Measurements from ENCODE around the gene PHACTR1. TPM values are rescaled to one million over a fixed set of nuclear protein-coding genes. Genes with fewer than 3 reads are reported as not detected.

The PHACTR1 gene
- total and polyA plus RNA-seq, 2 of the 4 experiments (the other 2 are of a cell fraction), result not detected

GRCh38 chr6:13000537-13000936 is 284.0 kb downstream of the PHACTR1 start:
- H3K9me1 ChIP-seq (ENCODE audit: insufficient read depth, low read length), result no peaks in the 10 kb centered on the region
- no peak overlapping the region for H3K14ac ChIP-seq (replicated peaks; ENCODE audit: low read depth, low read length)
- DNase-seq (no peak), ATAC-seq (ENCODE audit: low read depth) (no peak)
- H3K4ac ChIP-seq (ENCODE audit: low read depth, low read length), result no peak overlapping the region
- TF ChIP-seq USF2 (IDR thresholded peaks at IDR 0.05; ENCODE audit: low read depth, low read length), result no peak
- no peak for TF ChIP-seq RCOR1 (IDR thresholded peaks at IDR 0.05; ENCODE audit: insufficient replicate concordance, low read length)
- no peak for TF ChIP-seq RAD21 (IDR thresholded peaks at IDR 0.05; ENCODE audit: low read length)
- TF ChIP-seq MAZ (IDR thresholded peaks at IDR 0.05; ENCODE audit: borderline replicate concordance, low read depth, low read length), result no peak
- no peak for TF ChIP-seq SMC3 (IDR thresholded peaks at IDR 0.05; ENCODE audit: low read depth, low read length)
- TF ChIP-seq MXI1 (IDR thresholded peaks at IDR 0.05; ENCODE audit: borderline replicate concordance, low read depth, low read length), result no peak
- no peak for TF ChIP-seq ELK1 (IDR thresholded peaks at IDR 0.05; ENCODE audit: borderline replicate concordance, low read depth, low read length)
- no peak for TF ChIP-seq CHD1 (IDR thresholded peaks at IDR 0.05; ENCODE audit: low read depth, low read length)
- TF ChIP-seq CEBPB (IDR thresholded peaks at IDR 0.05; ENCODE audit: low read depth, low read length), result no peak
- no peak for TF ChIP-seq RFX5 (IDR thresholded peaks at IDR 0.05; ENCODE audit: low read depth, low read length)
- no peak for TF ChIP-seq MAFK (IDR thresholded peaks at IDR 0.05; ENCODE audit: low read depth, low read length)
- no peak for TF ChIP-seq BHLHE40 (IDR thresholded peaks at IDR 0.05; ENCODE audit: low read depth, low read length)
- no peak for TF ChIP-seq FOS (IDR thresholded peaks at IDR 0.05; ENCODE audit: low read depth, low read length)
- TF ChIP-seq POLR2A (IDR thresholded peaks at IDR 0.05; ENCODE audit: low read depth, low read length), result no peak
- TF ChIP-seq NFE2L2 (IDR thresholded peaks at IDR 0.05; ENCODE audit: low read depth, low read length), result no peak
- TF ChIP-seq CTCF (conservative IDR thresholded peaks at IDR 0.05; ENCODE audit: low read depth, low read length), result no peak
- H4K8ac ChIP-seq (ENCODE audit: low read depth in 2 of 2, low read length in 2 of 2), result no peak overlapping the region
- no peak overlapping the region for H3K23ac ChIP-seq (ENCODE audit: low read depth, low read length)
- ChIA-PET CTCF (no interaction called here), POLR2A (ENCODE audit: unreplicated experiment) (no interaction called here)
- H2AFZ ChIP-seq (replicated peaks; ENCODE audit: low read length, poor library complexity), result no peak overlapping the region
- BruUV-seq (replicated peaks), result no TSS peak
- H4K5ac ChIP-seq (ENCODE audit: low read depth, low read length), result no peak overlapping the region
- H2BK120ac ChIP-seq (ENCODE audit: low read depth, low read length), result no peak overlapping the region
- no peak overlapping the region for H4K91ac ChIP-seq (ENCODE audit: insufficient read depth, low read depth, low read length)
- H3K9me3 ChIP-seq (ENCODE audit: control insufficient read depth, insufficient read depth, low read length), result no peaks in the 10 kb centered on the region
- intact Hi-C loops (cut with micrococcal nuclease), result no loop called here
- H3K4me2 ChIP-seq (ENCODE audit: low read depth, low read length), result no peak overlapping the region
- H3K4me3 ChIP-seq (ENCODE audit: insufficient read depth, low read depth, low read length), result no peak overlapping the region
- dilution Hi-C loops (cut with HindIII; ENCODE audit: low sequenced_read_pairs, unreplicated experiment), result no loop called here
- no peak overlapping the region for H2BK20ac ChIP-seq (ENCODE audit: low read depth, low read length)
- H3K27me3 ChIP-seq (ENCODE audit: control insufficient read depth, insufficient read depth, low read length), result no peaks in the 10 kb centered on the region
- no peak overlapping the region for H2BK5ac ChIP-seq (ENCODE audit: low read depth, low read length, poor library complexity, severe bottlenecking)
- no peak overlapping the region for H2AK5ac ChIP-seq (ENCODE audit: low read depth, low read length)
- no peaks in the 10 kb centered on the region for H3K4me1 ChIP-seq (ENCODE audit: control insufficient read depth, insufficient read depth, low read length)
- in situ Hi-C loops (cut with MboI; ENCODE audit: low sequenced_read_pairs), result no loop called here
- H3K36me3 ChIP-seq (ENCODE audit: control insufficient read depth, insufficient read depth, low read length), result no peaks in the 10 kb centered on the region
- H3K56ac ChIP-seq (ENCODE audit: extremely low read depth, insufficient read depth, low read length), result no peak overlapping the region
- no peak overlapping the region for H2AK9ac ChIP-seq (replicated peaks; ENCODE audit: low read depth, low read length, poor library complexity)
- H3K79me1 ChIP-seq (ENCODE audit: low read depth in 1 of 2, low read length in 2 of 2), result no peaks in the 10 kb centered on the region
- H2BK15ac ChIP-seq (ENCODE audit: low read depth, low read length), result no peak overlapping the region
- no peak overlapping the region for H3K9ac ChIP-seq (ENCODE audit: low read depth, low read length)
- H3K27ac ChIP-seq (ENCODE audit: insufficient read depth, low read length), result no peak overlapping the region
- H3K18ac ChIP-seq (ENCODE audit: low read depth, low read length), result no peak overlapping the region
- H4K20me1 ChIP-seq (ENCODE audit: insufficient read depth, low read length), result no peaks in the 10 kb centered on the region
